A673 (cell line): ENCODE results near the gene ANKRD66. TPM values are rescaled to one million over a fixed set of nuclear protein-coding genes. Genes with fewer than 3 reads are reported as not detected.

Source experiments
- BruUV-seq: library from RNA; stranded (reverse); fragments of 400-500 nt; replicated peaks from 2 replicates; lab custom pipeline; 2021; lab: Mats Ljungman, UMichigan
- CTCF ChIA-PET: fragments of 300-600 bp; sonication (Branson Sonifier 250); formaldehyde crosslinking; loops from one replicate; lab custom pipeline; 2022; ENCODE audit warnings: antibody characterized with exemption; lab: Charles Lee
- POLR2A ChIA-PET: fragments of 300-600 bp; sonication (Branson Sonifier 250); formaldehyde crosslinking; loops from one replicate; lab custom pipeline; 2022; ENCODE audit warnings: antibody characterized with exemption; ENCODE audit not compliant: low non-redundant PET; lab: Charles Lee
- DNase-seq: peaks from one replicate; pipeline ENCODE4 v3.0.0-alpha.2; 2015; ENCODE audit warnings: low spot score
- H3K27ac ChIP-seq: fragments of 200-600 bp; sonication (generic); 2 replicates; pipeline ENCODE4 v1.5.1; 2016; ENCODE audit warnings: mixed run types, low read depth, mild to moderate bottlenecking, mixed read lengths, antibody characterized with exemption, low read length; ENCODE audit not compliant: poor library complexity, severe bottlenecking
- H3K27me3 ChIP-seq: fragments of 200-600 bp; sonication (generic); replicated peaks from 2 replicates; pipeline ENCODE4 v1.6.1; 2017; ENCODE audit warnings: mixed run types, low read depth, mild to moderate bottlenecking, mixed read lengths, antibody characterized with exemption, low read length; ENCODE audit not compliant: insufficient read depth, poor library complexity
- H3K36me3 ChIP-seq: fragments of 200-600 bp; sonication (generic); 2 replicates; pipeline ENCODE4 v1.6.1; 2016; ENCODE audit warnings: mixed run types, mild to moderate bottlenecking, mixed read lengths, antibody characterized with exemption, low read length; ENCODE audit not compliant: insufficient read depth, poor library complexity, severe bottlenecking
- H3K4me1 ChIP-seq: fragments of 200-600 bp; sonication (generic); 2 replicates; pipeline ENCODE4 v1.6.1; 2017; ENCODE audit warnings: mixed run types, mild to moderate bottlenecking, mixed read lengths, antibody characterized with exemption, low read length; ENCODE audit not compliant: insufficient read depth, poor library complexity, severe bottlenecking
- H3K4me3 ChIP-seq: fragments of 200-600 bp; sonication (generic); 2 replicates; pipeline ENCODE4 v1.5.1; 2016; ENCODE audit warnings: low read depth, mixed run types, mild to moderate bottlenecking, mixed read lengths, low read length; ENCODE audit not compliant: poor library complexity, severe bottlenecking
- H3K9me3 ChIP-seq: fragments of 200-600 bp; sonication (generic); 2 replicates; pipeline ENCODE4 v1.6.1; 2016; ENCODE audit warnings: mixed run types, low read depth, mild to moderate bottlenecking, mixed read lengths, antibody characterized with exemption, low read length; ENCODE audit not compliant: poor library complexity, severe bottlenecking
- CTCF ChIP-seq: fragments of 300-800, 200-600 bp; sonication (generic); conservative IDR thresholded peaks from 2 replicates; pipeline ENCODE4 v1.5.1; 2017; ENCODE audit warnings: low read depth, mild to moderate bottlenecking, antibody characterized with exemption, low read length, moderate library complexity, mixed read lengths
- EZH2 ChIP-seq: fragments of 200-600 bp; sonication (generic); IDR thresholded peaks from 2 replicates; pipeline ENCODE4 v1.6.1; 2017; ENCODE audit warnings: borderline replicate concordance, low read depth, mild to moderate bottlenecking, mixed read lengths, antibody characterized with exemption, low read length; ENCODE audit not compliant: poor library complexity, severe bottlenecking
- intact Hi-C: fragments of 100-400 bp; cut with micrococcal nuclease; formaldehyde crosslinking; loops from one replicate; pipeline ENCODE4 v1.10.0; 2022; ENCODE audit not compliant: unreplicated experiment
- total RNA-seq: library from RNA; stranded (reverse); gene quantifications from 2 replicates; pipeline ENCODE4 v1.2.3, GENCODE V29; 2021

ANKRD66 gene
- total RNA-seq, 1 experiment from 2014 or later: not detected

GRCh38 chr6:46735720-46736031 is 11.1 kb upstream of the ANKRD66 start:
- ChIA-PET CTCF (no interaction called here), POLR2A (no interaction called here)
- Histone ChIP-seq H3K9me3 (no peaks in the 10 kb centered on the region), H3K4me3 (no peak overlapping the region), H3K27me3 (peaks cover 78% of the 10 kb centered on the region), H3K27ac (no peak overlapping the region), H3K4me1 (no peaks in the 10 kb centered on the region), H3K36me3 (no peaks in the 10 kb centered on the region)
- peak; percentile 3 for TF ChIP-seq EZH2
- no peak for TF ChIP-seq CTCF
- no TSS peak for BruUV-seq
- DNase-seq: no peak
- intact Hi-C loops: no loop called here

GRCh38 chr6:46736906-46737305 is 9.8 kb upstream of the ANKRD66 start:
- DNase-seq: no peak
- CTCF ChIA-PET: no interaction called here
- Histone ChIP-seq H3K4me1 (no peaks in the 10 kb centered on the region), H3K27ac (no peak overlapping the region), H3K9me3 (no peaks in the 10 kb centered on the region), H3K36me3 (no peaks in the 10 kb centered on the region), H3K27me3 (peaks cover 74% of the 10 kb centered on the region), H3K4me3 (no peak overlapping the region)
- intact Hi-C loops: no loop called here
- TF ChIP-seq CTCF (no peak), EZH2 (no peak)
- POLR2A ChIA-PET: no interaction called here
- BruUV-seq: no TSS peak

- Histone ChIP-seq H3K4me1 (no peaks in the 10 kb centered on the region), H3K36me3 (no peaks in the 10 kb centered on the region), H3K9me3 (no peaks in the 10 kb centered on the region), H3K27me3 (peaks cover 29% of the 10 kb centered on the region), H3K4me3 (no peak overlapping the region), H3K27ac (no peak overlapping the region)
- TF ChIP-seq CTCF (no peak), EZH2 (no peak)
- intact Hi-C loops: no loop called here
- ChIA-PET POLR2A (no interaction called here), CTCF (no interaction called here)
- no TSS peak for BruUV-seq
- no peak for DNase-seq
Observed at GRCh38 chr6:46741482-46741881, 5.3 kb upstream of the ANKRD66 start.
